Pulmonary artery endothelial cell (primary cell): ENCODE data around the gene EIF4B. TPM values are rescaled to one million over a fixed set of nuclear protein-coding genes. Genes with fewer than 3 reads are reported as not detected.

ENCODE experiments used
- DNase-seq: peaks from one replicate; pipeline ENCODE4 v3.0.0-alpha.2; 2011; ENCODE audit warnings: low read depth, low spot score
- total RNA-seq: library from RNA; depleted of rRNA; stranded (reverse); fragments of >200 nt; gene quantifications from 2 replicates; pipeline ENCODE4 v1.2.3, GENCODE V29; 2014

Gene EIF4B
- total RNA-seq, 1 donor from 2014 or later = 1,340 TPM

- DNase-seq = no peak
Measured at GRCh38 chr12:53068811-53069585, 62.7 kb downstream of the EIF4B start.

- DNase-seq = no peak
Measured at GRCh38 chr12:53069621-53070410, 63.6 kb downstream of the EIF4B start.

- DNase-seq = no peak
Measured at GRCh38 chr12:53070877-53071492, 64.7 kb downstream of the EIF4B start.

GRCh38 chr12:53071591-53072551 is 65.6 kb downstream of the EIF4B start:
- no peak for DNase-seq

- DNase-seq = no peak
Measured at GRCh38 chr12:53073881-53074280, 67.6 kb downstream of the EIF4B start.

GRCh38 chr12:53074283-53074998 is 68.2 kb downstream of the EIF4B start:
- DNase-seq = no peak

GRCh38 chr12:53074999-53075370 is 68.7 kb downstream of the EIF4B start:
- DNase-seq = no peak

- DNase-seq = no peak
Measured at GRCh38 chr12:53076461-53076860, 70.2 kb downstream of the EIF4B start.

- no peak for DNase-seq
Measured at GRCh38 chr12:53077030-53077429, 70.8 kb downstream of the EIF4B start.

GRCh38 chr12:53078425-53079225 is 72.4 kb downstream of the EIF4B start:
- no peak for DNase-seq

GRCh38 chr12:53079226-53080117 is 73.2 kb downstream of the EIF4B start, which contains the start of gene SPRYD3:
SPRYD3 (minus strand) TSS chr12:53079390; CDS start chr12:53079333, 57 bp downstream.
- DNase-seq = peak; percentile 79

GRCh38 chr12:53082637-53083175 is 76.5 kb downstream of the EIF4B start:
- DNase-seq = no peak

GRCh38 chr12:53086361-53086760 is 80.1 kb downstream of the EIF4B start:
- DNase-seq = no peak

GRCh38 chr12:53090105-53090504 is 83.8 kb downstream of the EIF4B start:
- no peak for DNase-seq

GRCh38 chr12:53090554-53090953 is 84.3 kb downstream of the EIF4B start:
- DNase-seq = no peak

- DNase-seq = no peak
Measured at GRCh38 chr12:53091756-53092155, 85.5 kb downstream of the EIF4B start.
